ENCODE results near the gene HUWE1. TPM values are rescaled to one million over a fixed set of nuclear protein-coding genes. Genes with fewer than 3 reads are reported as not detected.
"Not testable (repeated sequence)": the region's sequence is repeated elsewhere in the genome, so short reads cannot be mapped to it uniquely, and the experiment has no call there.

The HUWE1 gene
- total and polyA plus RNA-seq, 2 of the 13 experiments (the other 11 are each of a cell fraction or from before 2014, with no cell fraction given): 63.2 to 68.1 TPM

GRCh38 chrX:53511322-53511721, 175.2 kb downstream of the HUWE1 start (continued):
- TF ChIP-seq DZIP1 (CRISPR knock-in tag; IDR thresholded peaks at IDR 0.05) (no peak), KAT8 (CRISPR knock-in tag; IDR thresholded peaks at IDR 0.05) (no peak), ZBTB49 (CRISPR knock-in tag; IDR thresholded peaks at IDR 0.05; ENCODE audit: borderline replicate concordance) (no peak), TOPORS (CRISPR knock-in tag; IDR thresholded peaks at IDR 0.05) (no peak)
- TF ChIP-seq, protein P1, sequence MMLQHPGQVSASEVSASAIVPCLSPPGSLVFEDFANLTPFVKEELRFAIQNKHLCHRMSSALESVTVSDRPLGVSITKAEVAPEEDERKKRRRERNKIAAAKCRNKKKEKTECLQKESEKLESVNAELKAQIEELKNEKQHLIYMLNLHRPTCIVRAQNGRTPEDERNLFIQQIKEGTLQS (CRISPR knock-in tag; IDR thresholded peaks at IDR 0.05): no peak
- TF ChIP-seq, protein P2, sequence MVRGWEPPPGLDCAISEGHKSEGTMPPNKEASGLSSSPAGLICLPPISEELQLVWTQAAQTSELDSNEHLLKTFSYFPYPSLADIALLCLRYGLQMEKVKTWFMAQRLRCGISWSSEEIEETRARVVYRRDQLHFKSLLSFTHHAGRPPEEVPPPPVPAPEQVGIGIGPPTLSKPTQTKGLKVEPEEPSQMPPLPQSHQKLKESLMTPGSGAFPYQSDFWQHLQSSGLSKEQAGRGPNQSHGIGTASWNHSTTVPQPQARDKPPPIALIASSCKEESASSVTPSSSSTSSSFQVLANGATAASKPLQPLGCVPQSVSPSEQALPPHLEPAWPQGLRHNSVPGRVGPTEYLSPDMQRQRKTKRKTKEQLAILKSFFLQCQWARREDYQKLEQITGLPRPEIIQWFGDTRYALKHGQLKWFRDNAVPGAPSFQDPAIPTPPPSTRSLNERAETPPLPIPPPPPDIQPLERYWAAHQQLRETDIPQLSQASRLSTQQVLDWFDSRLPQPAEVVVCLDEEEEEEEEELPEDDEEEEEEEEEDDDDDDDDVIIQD (CRISPR knock-in tag; IDR thresholded peaks at IDR 0.05; ENCODE audit: low read depth): no peak

- H3K4me1 ChIP-seq (ENCODE audit: insufficient read depth, low read length); H3K9me3 ChIP-seq (ENCODE audit: low read length); H3K27me3 ChIP-seq (ENCODE audit: control insufficient read depth in 1 of 2, insufficient read depth in 2 of 2, low read length in 2 of 2); BruUV-seq (replicated peaks); intact Hi-C loops (cut with micrococcal nuclease; ENCODE audit: unreplicated experiment); H3K4me2 ChIP-seq (ENCODE audit: low read depth, low read length); H2AFZ ChIP-seq (ENCODE audit: low read length); H3K36me3 ChIP-seq (replicated peaks in 1 of 2; ENCODE audit: control insufficient read depth in 1 of 2, insufficient read depth in 2 of 2, low read length in 2 of 2); ATAC-seq; H3K9ac ChIP-seq (ENCODE audit: insufficient read depth, low read depth, low read length); POLR2A ChIA-PET; H3K79me2 ChIP-seq (ENCODE audit: insufficient read depth, low read length); H3K4me3 ChIP-seq (replicated peaks in 1 of 3; ENCODE audit: insufficient read depth in 1 of 3, low read depth in 2 of 3, low read length in 3 of 3); FAIRE-seq; CTCF ChIA-PET (ENCODE audit: low intra/inter-chr PET ratio, low total read pairs); H3K27ac ChIP-seq (ENCODE audit: extremely low read length, insufficient read depth, low read length); in situ Hi-C loops (cut with HindIII; ENCODE audit: extremely low pct_ligation_motif_present, low pct_unique_long_range_greater_than_20kb); H4K20me1 ChIP-seq (ENCODE audit: insufficient read depth, low read length); DNase-seq (ENCODE audit: low spot score): not testable (repeated sequence)
- 100% methylated on average over 1 of the region's 28 CpGs for WGBS (ENCODE audit: low lambda C conversion rate)
Observed at GRCh38 chrX:53504035-53504434, 182.5 kb downstream of the HUWE1 start.
